Keratinocyte (primary cell): Measurements from ENCODE around the gene JADE2. TPM values are rescaled to one million over a fixed set of nuclear protein-coding genes. Genes with fewer than 3 reads are reported as not detected.

ENCODE experiments used
- DNase-seq: peaks from one replicate; pipeline ENCODE4 v3.0.0-alpha.2; 2011; ENCODE audit warnings: low read depth, missing footprints, low spot score
- FAIRE-seq: peaks from 2 replicates; lab custom pipeline; 2011; peaks lifted over from hg19 to GRCh38; lab: Jason Lieb, UNC
- H2AFZ ChIP-seq: 2 replicates; pipeline ENCODE4 v1.6.0; 2012; ENCODE audit warnings: low read length, control low read depth, inconsistent platforms; ENCODE audit not compliant: control insufficient read depth
- H3K27ac ChIP-seq: 2 replicates; pipeline ENCODE4 v1.5.1; 2011; ENCODE audit warnings: low read length; ENCODE audit not compliant: control insufficient read depth, insufficient read depth
- H3K27me3 ChIP-seq: 3 replicates; pipeline ENCODE4 v1.6.0; 2011; ENCODE audit warnings: low read length; ENCODE audit not compliant: control insufficient read depth, insufficient read depth; ENCODE audit errors: extremely low read depth
- H3K36me3 ChIP-seq, 2 experiments: 2 replicates in 1 of 2; 3 replicates in 1 of 2; pipeline ENCODE4 v1.5.1; 2011; ENCODE audit warnings: low read length in 2 of 2, mild to moderate bottlenecking in 1 of 2; ENCODE audit not compliant: control insufficient read depth in 2 of 2, insufficient read depth in 2 of 2; ENCODE audit errors: extremely low read depth in 1 of 2
- H3K4me1 ChIP-seq: 3 replicates; pipeline ENCODE4 v1.5.1; 2011; ENCODE audit warnings: low read length; ENCODE audit not compliant: control insufficient read depth, insufficient read depth; ENCODE audit errors: extremely low read depth
- H3K4me2 ChIP-seq: 3 replicates; pipeline ENCODE4 v1.6.0; 2011; ENCODE audit warnings: low read depth, low read length; ENCODE audit not compliant: control insufficient read depth, insufficient read depth; ENCODE audit errors: extremely low read depth
- H3K4me3 ChIP-seq, 3 experiments: fragments of 200-600 bp in 1 of 3; sonication (generic) in 1 of 3; 2 replicates in 2 of 3; 3 replicates in 1 of 3; pipeline ENCODE4 v1.5.1; 2011 to 2016; ENCODE audit warnings: low read length in 3 of 3, mild to moderate bottlenecking in 3 of 3, control low read depth in 2 of 3, inconsistent platforms in 1 of 3, low read depth in 1 of 3, mixed read lengths in 1 of 3, mixed run types in 1 of 3, moderate library complexity in 1 of 3; ENCODE audit not compliant: control insufficient read depth in 2 of 3, insufficient read depth in 2 of 3; ENCODE audit errors: extremely low read depth in 1 of 3
- H3K79me2 ChIP-seq: 2 replicates; pipeline ENCODE4 v1.6.0; 2012; ENCODE audit warnings: low read length; ENCODE audit not compliant: control insufficient read depth, insufficient read depth
- H3K9ac ChIP-seq: 3 replicates; pipeline ENCODE4 v1.6.0; 2011; ENCODE audit warnings: low read length; ENCODE audit not compliant: control insufficient read depth, insufficient read depth; ENCODE audit errors: extremely low read depth
- H3K9me1 ChIP-seq: 3 replicates; pipeline ENCODE4 v1.6.0; 2011; ENCODE audit warnings: low read length; ENCODE audit not compliant: control insufficient read depth, insufficient read depth; ENCODE audit errors: extremely low read depth
- H3K9me3 ChIP-seq: 2 replicates; pipeline ENCODE4 v1.5.1; 2012; ENCODE audit warnings: low read depth, low read length; ENCODE audit not compliant: control insufficient read depth
- H4K20me1 ChIP-seq: 3 replicates; pipeline ENCODE4 v1.6.0; 2011; ENCODE audit warnings: low read length; ENCODE audit not compliant: control insufficient read depth, insufficient read depth; ENCODE audit errors: extremely low read depth
- CTCF ChIP-seq, 3 experiments: IDR thresholded peaks in 1 of 3; conservative IDR thresholded peaks in 1 of 3; optimal IDR thresholded peaks in 1 of 3; 2 replicates in 2 of 3; 3 replicates in 1 of 3; pipeline versions ENCODE3 to v1.5.1; 2011; ENCODE audit warnings: low read length in 3 of 3, mild to moderate bottlenecking in 3 of 3, moderate library complexity in 2 of 3, control low read depth in 1 of 3, inconsistent platforms in 1 of 3; ENCODE audit not compliant: insufficient read depth in 2 of 3; ENCODE audit errors: extremely low read depth in 1 of 3
- EZH2 ChIP-seq: IDR thresholded peaks from one replicate; pipeline ENCODE4 v1.6.1; 2012; ENCODE audit warnings: inconsistent platforms, mild to moderate bottlenecking, low read length, moderate library complexity
- dilution Hi-C: fragments of 300-500 bp; cut with MboI; formaldehyde crosslinking; loops from one replicate; pipeline ENCODE4 v1.7.0; 2020; ENCODE audit warnings: low sequenced_read_pairs; ENCODE audit not compliant: extremely low pct_ligation_motif_present
- polyA plus RNA-seq, 5 experiments: library from polyadenylated mRNA; depleted of rRNA in 3 of 5; stranded (reverse) in 3 of 5; stranded (forward) in 1 of 5; unstranded in 1 of 5; fragments of >200 nt; gene quantifications; 1 replicate in 1 of 5; 2 replicates in 3 of 5; 3 replicates in 1 of 5; pipeline versions ENCODE4 v1.2.1 to v1.2.3, GENCODE V29; 2011 to 2012; ENCODE audit warnings: missing spikeins in 2 of 5, low read depth in 1 of 5, low replicate concordance in 1 of 5

JADE2 gene
- polyA plus RNA-seq, 1 donor (not counting 4 experiments of a cell fraction or from before 2014, with no cell fraction given): 11.1 TPM

- Histone ChIP-seq H3K27ac (no peak overlapping the region), H3K36me3 (peaks cover 4 to 24% of the 10 kb centered on the region in 2 experiments), H3K4me3 (no peak overlapping the region), H3K4me1 (peaks cover 45% of the 10 kb centered on the region), H3K27me3 (no peaks in the 10 kb centered on the region), H3K4me2 (no peak overlapping the region), H4K20me1 (peaks cover 4% of the 10 kb centered on the region), H3K9me3 (no peaks in the 10 kb centered on the region), H3K9ac (no peak overlapping the region), H3K9me1 (peaks cover 5% of the 10 kb centered on the region), H2AFZ (no peak overlapping the region), H3K79me2 (no peaks in the 10 kb centered on the region)
- TF ChIP-seq EZH2 (no peak), CTCF (optimal IDR thresholded peaks at IDR 0.05 in 1 of 3, IDR thresholded peaks at IDR 0.05 in 1 of 3, conservative IDR thresholded peaks at IDR 0.05 in 1 of 3; ENCODE audit: extremely low read depth in 1 of 3, insufficient read depth in 2 of 3, low read length in 3 of 3) (no peak)
- dilution Hi-C loops: no loop called here
- FAIRE-seq (no peak), DNase-seq (no peak)
These were observed 25.1 kb downstream of the JADE2 start for GRCh38 chr5:134550271-134551214.

GRCh38 chr5:134551901-134552300, 26.4 kb downstream of the JADE2 start:
- H3K36me3 ChIP-seq: peaks cover 4 to 31% of the 10 kb centered on the region in 2 experiments
- H3K9me1 ChIP-seq: peaks cover 8% of the 10 kb centered on the region
- H3K4me3 ChIP-seq: no peak overlapping the region
- H3K4me1 ChIP-seq: peaks cover 54% of the 10 kb centered on the region
- TF ChIP-seq EZH2: no peak
- TF ChIP-seq CTCF (optimal IDR thresholded peaks at IDR 0.05 in 1 of 3, IDR thresholded peaks at IDR 0.05 in 1 of 3, conservative IDR thresholded peaks at IDR 0.05 in 1 of 3; ENCODE audit: extremely low read depth in 1 of 3, insufficient read depth in 2 of 3, low read length in 3 of 3): no peak
- FAIRE-seq: no peak
- H3K9ac ChIP-seq: no peak overlapping the region
- H3K9me3 ChIP-seq: no peaks in the 10 kb centered on the region
- no peaks in the 10 kb centered on the region for H3K27me3 ChIP-seq
- H3K27ac ChIP-seq: no peak overlapping the region
- peaks cover 3% of the 10 kb centered on the region for H3K79me2 ChIP-seq
- no peak for DNase-seq
- H4K20me1 ChIP-seq: peaks cover 4% of the 10 kb centered on the region
- peak overlapping the region; percentile 22 for H3K4me2 ChIP-seq
- no peak overlapping the region for H2AFZ ChIP-seq
- dilution Hi-C loops: no loop called here
